H1 (cell line): ENCODE measurements around the gene POU2AF3. TPM values are rescaled to one million over a fixed set of nuclear protein-coding genes. Genes with fewer than 3 reads are reported as not detected.

Source experiments
- CTCF ChIA-PET: fragments of 300-600 bp; sonication (Branson Sonifier 250); formaldehyde crosslinking; loops from one replicate; lab custom pipeline; 2021; ENCODE audit not compliant: partially characterized antibody; lab: Charles Lee
- POLR2A ChIA-PET: fragments of 300-600 bp; sonication (Branson Sonifier 250); formaldehyde crosslinking; loops from one replicate; lab custom pipeline; 2021; ENCODE audit warnings: inconsistent platforms; ENCODE audit not compliant: partially characterized antibody; lab: Charles Lee
- DNase-seq, 2 experiments: peaks; one replicate each; pipeline versions ENCODE4 v3.0.0 to v3.0.0-alpha.2; 2010 to 2022; ENCODE audit warnings: low spot score in 2 of 2, low read depth in 1 of 2, mixed read lengths in 1 of 2
- FAIRE-seq: peaks from 2 replicates; lab custom pipeline; 2011; peaks lifted over from hg19 to GRCh38; lab: Jason Lieb, UNC
- H2AFZ ChIP-seq: 2 replicates; pipeline ENCODE4 v1.8.1; 2012; ENCODE audit warnings: low read length, inconsistent platforms
- H2AK5ac ChIP-seq: 2 replicates; pipeline ENCODE4 v1.6.1; 2013; ENCODE audit warnings: low read depth, low read length
- H2BK120ac ChIP-seq: replicated peaks from 2 replicates; pipeline ENCODE3; 2013; ENCODE audit warnings: low read depth, low read length, inconsistent platforms
- H2BK12ac ChIP-seq: 2 replicates; pipeline ENCODE4 v1.6.1; 2013; ENCODE audit warnings: low read depth, low read length
- H2BK15ac ChIP-seq: 2 replicates; pipeline ENCODE4 v1.6.1; 2013; ENCODE audit warnings: low read length
- H2BK20ac ChIP-seq: 2 replicates; pipeline ENCODE4 v1.6.1; 2013; ENCODE audit warnings: low read length
- H2BK5ac ChIP-seq: 2 replicates; pipeline ENCODE4 v1.6.1; 2013; ENCODE audit warnings: low read depth, low read length
- H3K14ac ChIP-seq: 2 replicates; pipeline ENCODE4 v1.6.1; 2013; ENCODE audit warnings: inconsistent platforms; ENCODE audit not compliant: insufficient read length
- H3K18ac ChIP-seq: 2 replicates; pipeline ENCODE4 v1.6.1; 2013; ENCODE audit warnings: low read length; ENCODE audit errors: extremely low read depth
- H3K23ac ChIP-seq: 2 replicates; pipeline ENCODE4 v1.6.1; 2013; ENCODE audit warnings: inconsistent platforms; ENCODE audit not compliant: insufficient read length
- H3K23me2 ChIP-seq: 2 replicates; pipeline ENCODE4 v1.6.1; 2013; ENCODE audit warnings: low read depth, low read length
- H3K27ac ChIP-seq: 2 replicates; pipeline ENCODE4 v1.6.1; 2011; ENCODE audit warnings: low read depth, low read length, inconsistent platforms
- H3K27me3 ChIP-seq, 4 experiments: replicated peaks in 1 of 4; 1 replicate in 1 of 4; 2 replicates in 3 of 4; pipeline versions ENCODE4 v1.6.1 to v1.8.1; 2011 to 2013; ENCODE audit warnings: low read length in 3 of 4, mild to moderate bottlenecking in 3 of 4, inconsistent platforms in 2 of 4, mixed read lengths in 2 of 4, moderate library complexity in 1 of 4; ENCODE audit not compliant: control insufficient read depth in 3 of 4, insufficient read depth in 3 of 4; ENCODE audit errors: extremely low read depth in 1 of 4
- H3K36me3 ChIP-seq, 4 experiments: 2 replicates each; pipeline versions ENCODE4 v1.6.1 to v1.8.1; 2011 to 2013; ENCODE audit warnings: mild to moderate bottlenecking in 4 of 4, low read length in 3 of 4, moderate library complexity in 2 of 4, control low read depth in 1 of 4, inconsistent platforms in 1 of 4; ENCODE audit not compliant: insufficient read depth in 4 of 4, control insufficient read depth in 2 of 4
- H3K4ac ChIP-seq: replicated peaks from 2 replicates; pipeline ENCODE3; 2013; ENCODE audit warnings: low read length, low read depth, mixed read lengths, inconsistent platforms; ENCODE audit not compliant: insufficient read length
- H3K4me1 ChIP-seq, 4 experiments: replicated peaks in 1 of 4; 1 replicate in 1 of 4; 2 replicates in 3 of 4; pipeline versions ENCODE4 v1.6.1 to v1.8.1; 2011 to 2013; ENCODE audit warnings: low read length in 3 of 4, inconsistent platforms in 2 of 4, mixed read lengths in 1 of 4; ENCODE audit not compliant: insufficient read depth in 4 of 4, control insufficient read depth in 3 of 4
- H3K4me2 ChIP-seq, 2 experiments: 2 replicates each; pipeline versions ENCODE4 v1.6.1 to v1.8.1; 2011 to 2013; ENCODE audit warnings: low read depth in 2 of 2, low read length in 2 of 2, control low read depth in 1 of 2, inconsistent platforms in 1 of 2, mild to moderate bottlenecking in 1 of 2; ENCODE audit not compliant: insufficient read depth in 1 of 2
- H3K4me3 ChIP-seq, 4 experiments: fragments of 200-600, 300-600 bp in 1 of 4; sonication (generic), shearing (Covaris generic), sonication (Bioruptor Twin) in 1 of 4; 2 replicates each; pipeline versions ENCODE4 v1.5.1 to v1.8.1; 2011 to 2016; ENCODE audit warnings: low read length in 4 of 4, low read depth in 3 of 4, control low read depth in 2 of 4, inconsistent platforms in 2 of 4, mild to moderate bottlenecking in 2 of 4, mixed read lengths in 1 of 4, moderate library complexity in 1 of 4; ENCODE audit not compliant: insufficient read depth in 2 of 4; ENCODE audit errors: extremely low read depth in 1 of 4
- H3K56ac ChIP-seq: replicated peaks from 2 replicates; pipeline ENCODE3; 2013; ENCODE audit warnings: low read depth, mild to moderate bottlenecking, mixed read lengths, low read length, inconsistent platforms; ENCODE audit not compliant: insufficient read length
- H3K79me1 ChIP-seq: 2 replicates; pipeline ENCODE4 v1.6.1; 2013; ENCODE audit warnings: low read depth, low read length, control low read depth
- H3K79me2 ChIP-seq, 2 experiments: 2 replicates each; pipeline versions ENCODE4 v1.6.1 to v1.8.1; 2012 to 2013; ENCODE audit warnings: low read length in 2 of 2, mild to moderate bottlenecking in 2 of 2, inconsistent platforms in 1 of 2; ENCODE audit not compliant: insufficient read depth in 2 of 2, control insufficient read depth in 1 of 2
- H3K9ac ChIP-seq, 4 experiments: replicated peaks in 1 of 4; 1 replicate in 1 of 4; 2 replicates in 3 of 4; pipeline versions ENCODE4 v1.6.1 to v1.8.1; 2011 to 2013; ENCODE audit warnings: low read depth in 3 of 4, low read length in 3 of 4, control low read depth in 2 of 4, mild to moderate bottlenecking in 2 of 4, moderate library complexity in 2 of 4, inconsistent platforms in 1 of 4; ENCODE audit errors: extremely low read depth in 1 of 4
- H3K9me3 ChIP-seq, 2 experiments: 2 replicates each; pipeline versions ENCODE4 v1.6.1 to v1.8.1; 2012 to 2013; ENCODE audit warnings: mild to moderate bottlenecking in 2 of 2, moderate library complexity in 2 of 2, control low read depth in 1 of 2, inconsistent platforms in 1 of 2, low read depth in 1 of 2, low read length in 1 of 2, mixed read lengths in 1 of 2; ENCODE audit not compliant: insufficient read depth in 2 of 2
- H4K20me1 ChIP-seq, 2 experiments: replicated peaks in 1 of 2; 2 replicates each; pipeline versions ENCODE3 to v1.8.1; 2011 to 2013; ENCODE audit warnings: inconsistent platforms in 2 of 2, low read length in 2 of 2, mild to moderate bottlenecking in 1 of 2; ENCODE audit not compliant: insufficient read depth in 2 of 2, control insufficient read depth in 1 of 2
- H4K5ac ChIP-seq: 2 replicates; pipeline ENCODE4 v1.6.1; 2013; ENCODE audit warnings: low read length, low read depth, mixed read lengths, inconsistent platforms; ENCODE audit not compliant: insufficient read length
- H4K8ac ChIP-seq: 2 replicates; pipeline ENCODE4 v1.8.0; 2013; ENCODE audit warnings: mild to moderate bottlenecking, moderate library complexity, low read length, inconsistent platforms; ENCODE audit not compliant: insufficient read depth; ENCODE audit errors: extremely low read depth
- H4K91ac ChIP-seq: replicated peaks from 2 replicates; pipeline ENCODE3; 2013; ENCODE audit warnings: low read length, mixed read lengths, inconsistent platforms; ENCODE audit not compliant: insufficient read length
- BCL11A ChIP-seq, 2 experiments: IDR thresholded peaks; one replicate each; pipeline ENCODE4 v1.6.1; 2011; ENCODE audit warnings: low read depth in 2 of 2, low read length in 2 of 2, mild to moderate bottlenecking in 2 of 2
- CREB1 ChIP-seq: IDR thresholded peaks from 2 replicates; pipeline ENCODE4 v1.6.1; 2012; ENCODE audit warnings: inconsistent platforms
- EZH2 ChIP-seq: fragments of 200-600 bp; sonication (generic); IDR thresholded peaks from 2 replicates; pipeline ENCODE4 v1.7.1; 2012; ENCODE audit warnings: low read depth, mild to moderate bottlenecking, moderate library complexity, low read length, inconsistent platforms; ENCODE audit not compliant: severe bottlenecking
- KDM4A ChIP-seq: IDR thresholded peaks from one replicate; pipeline ENCODE4 v1.7.1; 2012; ENCODE audit warnings: low read depth, mild to moderate bottlenecking, moderate library complexity, low read length, inconsistent platforms; ENCODE audit not compliant: severe bottlenecking
- SP4 ChIP-seq: IDR thresholded peaks from 2 replicates; pipeline ENCODE4 v1.6.1; 2012; ENCODE audit warnings: low read length, inconsistent platforms
- SUZ12 ChIP-seq: fragments of 200-600 bp; sonication (generic); IDR thresholded peaks from 2 replicates; pipeline ENCODE4 v1.6.1; 2012; ENCODE audit warnings: mild to moderate bottlenecking, inconsistent platforms, low read length, moderate library complexity, mixed read lengths
- ZNF274 ChIP-seq: IDR thresholded peaks from 2 replicates; pipeline ENCODE4 v1.7.0; 2012; ENCODE audit warnings: low read length, borderline replicate concordance; ENCODE audit errors: extremely low read depth
- WGBS, 2 experiments: shearing (Covaris generic) in 1 of 2; methylation state at CpG; one replicate each; pipeline versions ENCODE4 v1.1.6 to v1.1.7; 2013 to 2015; ENCODE audit warnings: low lambda C conversion rate in 2 of 2, mixed read lengths in 2 of 2, inconsistent platforms in 1 of 2, low coverage in 1 of 2, missing lambda C conversion rate in 1 of 2; ENCODE audit not compliant: insufficient replicate concordance in 2 of 2, insufficient coverage in 1 of 2, insufficient read length in 1 of 2; ENCODE audit errors: extremely low coverage in 1 of 2, missing lambda C conversion rate in 1 of 2; 5-methylcytosine and 5-hydroxymethylcytosine counted together
- polyA plus RNA-seq, 7 experiments: library from polyadenylated mRNA; depleted of rRNA in 3 of 7; stranded (reverse) in 5 of 7; unstranded in 2 of 7; fragments of >200 nt in 5 of 7; fragments of 200-250 nt in 2 of 7; gene quantifications; 1 replicate in 5 of 7; 2 replicates in 1 of 7; 4 replicates in 1 of 7; pipeline versions ENCODE4 v1.2.1 to v1.2.3, GENCODE V29; 2011 to 2013; ENCODE audit warnings: missing spikeins in 2 of 7, mixed read lengths in 2 of 7
- total RNA-seq: library from RNA; stranded (reverse); fragmentation: NEBNext Ultra II Directional; extraction: Animal tissue kit (Norgen Biotek cat#: 25700); gene quantifications from 2 replicates; pipeline ENCODE4 v1.2.1, GENCODE V29; 2021
- TF ChIP-seq, protein P1 (sequence below): IDR thresholded peaks from 2 replicates; pipeline ENCODE4 v1.6.1; 2011; ENCODE audit warnings: low read length, improper control_type of control experiment

The POU2AF3 gene
- total and polyA plus RNA-seq, 2 of the 8 experiments (the other 6 are each of a cell fraction or from before 2014, with no cell fraction given), result 1.2 to 5.7 TPM

DNA sequence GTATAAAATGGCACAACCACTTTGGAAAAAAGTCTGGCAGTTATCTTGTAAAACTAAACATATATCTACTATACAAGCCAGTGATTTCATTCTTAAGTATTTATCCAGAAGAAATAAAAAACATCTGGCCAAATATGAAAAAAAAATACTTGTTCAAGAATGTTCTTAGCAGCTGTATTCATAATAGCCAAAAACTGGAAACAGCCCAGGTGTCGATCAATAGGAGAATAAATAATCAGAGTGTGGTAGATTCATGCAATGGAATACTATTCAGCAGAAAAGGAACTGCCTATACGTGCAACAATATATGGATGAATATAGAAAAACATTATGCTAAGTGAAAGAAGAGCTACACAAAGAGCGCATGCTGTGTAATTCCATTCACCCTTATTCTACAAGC is 44.0 kb downstream of the POU2AF3 start:
- H2BK12ac ChIP-seq, result no peak overlapping the region
- H3K9me3 ChIP-seq, result no peaks in the 10 kb centered on the region
- peaks cover 0 to 6% (median 0%) of the 10 kb centered on the region in 4 experiments; a peak in 1 of 7 replicates for H3K4me1 ChIP-seq
- no peak overlapping the region for H2BK15ac ChIP-seq
- no peak overlapping the region for H3K23ac ChIP-seq
- no peak overlapping the region for H2AK5ac ChIP-seq
- no peak overlapping the region for H3K4ac ChIP-seq
- H3K36me3 ChIP-seq, result no peaks in the 10 kb centered on the region
- H3K18ac ChIP-seq, result no peak overlapping the region
- DNase-seq, result no peak
- FAIRE-seq, result no peak
- H3K9ac ChIP-seq, result no peak overlapping the region
- no peak overlapping the region for H3K4me2 ChIP-seq
- WGBS, 2 experiments, result 85% methylated on average over 3 of the region's 3 CpGs; no CpG with 5 or more reads in 1 of the 2 experiments
- no peaks in the 10 kb centered on the region for H3K27me3 ChIP-seq
- no peaks in the 10 kb centered on the region for H3K23me2 ChIP-seq
- POLR2A ChIA-PET, result no interaction called here
- H3K79me2 ChIP-seq, result no peaks in the 10 kb centered on the region
- no peak overlapping the region for H3K27ac ChIP-seq
- H3K79me1 ChIP-seq, result no peaks in the 10 kb centered on the region
- no peak overlapping the region for H3K56ac ChIP-seq
- H2BK20ac ChIP-seq, result no peak overlapping the region
- no peaks in the 10 kb centered on the region for H4K20me1 ChIP-seq
- H2BK120ac ChIP-seq, result no peak overlapping the region
- H4K5ac ChIP-seq, result no peak overlapping the region
- no peak overlapping the region for H3K4me3 ChIP-seq
- TF ChIP-seq KDM4A (no peak), EZH2 (no peak), SP4 (no peak), SUZ12 (no peak), BCL11A (IDR thresholded peaks at IDR 0.05; ENCODE audit: low read depth in 2 of 2, low read length in 2 of 2) (no peak), ZNF274 (no peak), CREB1 (no peak)
- TF ChIP-seq, protein P1, sequence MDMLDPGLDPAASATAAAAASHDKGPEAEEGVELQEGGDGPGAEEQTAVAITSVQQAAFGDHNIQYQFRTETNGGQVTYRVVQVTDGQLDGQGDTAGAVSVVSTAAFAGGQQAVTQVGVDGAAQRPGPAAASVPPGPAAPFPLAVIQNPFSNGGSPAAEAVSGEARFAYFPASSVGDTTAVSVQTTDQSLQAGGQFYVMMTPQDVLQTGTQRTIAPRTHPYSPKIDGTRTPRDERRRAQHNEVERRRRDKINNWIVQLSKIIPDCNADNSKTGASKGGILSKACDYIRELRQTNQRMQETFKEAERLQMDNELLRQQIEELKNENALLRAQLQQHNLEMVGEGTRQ, result no peak
- TF ChIP-seq, all 59 proteins: peak for 0
- no peak overlapping the region for H4K91ac ChIP-seq
- H2BK5ac ChIP-seq, result no peak overlapping the region
- no peak overlapping the region for H4K8ac ChIP-seq
- H3K14ac ChIP-seq, result no peak overlapping the region
- CTCF ChIA-PET, result interaction anchor here (1.3 to 2.8 kb wide), 3 partner anchors 14 to 86 kb away, joined by 5 to 8 read pairs (median 6); no protein-coding TSS in a partner anchor
- no peak overlapping the region for H2AFZ ChIP-seq
